Activated CD4-positive, alpha-beta T cell treated with anti-CD3 and anti-CD28 coated beads, Interleukin-2, amount 10 ng/mL, durations not matched to agents 7 days and 5 days (primary cell): ENCODE data around the gene AGBL3. TPM values are rescaled to one million over a fixed set of nuclear protein-coding genes. Genes with fewer than 3 reads are reported as not detected.
A peak's percentile ranks its signal among the peaks of the same experiment; 100 is the strongest.

Source experiments
- CTCF ChIA-PET: fragments of 350-600 bp; sonication (Branson Sonifier 250); formaldehyde crosslinking; loops from one replicate; lab custom pipeline; 2021; ENCODE audit warnings: antibody characterized with exemption; lab: Charles Lee
- POLR2A ChIA-PET: fragments of 350-600 bp; sonication (Branson Sonifier 250); formaldehyde crosslinking; loops from one replicate; lab custom pipeline; 2021; ENCODE audit warnings: antibody characterized with exemption; lab: Charles Lee
- DNase-seq: peaks from one replicate; pipeline ENCODE4 v3.0.0-alpha.2; 2020
- H3K27ac Mint-ChIP-seq: one replicate; pipeline ENCODE4 v1.8.0; 2021; ENCODE audit warnings: mild to moderate bottlenecking, moderate library complexity, mixed read lengths
- H3K27me3 Mint-ChIP-seq: one replicate; pipeline ENCODE4 v1.8.0; 2021; ENCODE audit warnings: mixed read lengths
- H3K36me3 Mint-ChIP-seq: one replicate; pipeline ENCODE4 v1.8.0; 2021; ENCODE audit warnings: low read depth, mixed read lengths
- H3K4me1 Mint-ChIP-seq: one replicate; pipeline ENCODE4 v1.8.0; 2021; ENCODE audit warnings: mixed read lengths
- H3K4me3 Mint-ChIP-seq: one replicate; pipeline ENCODE4 v1.8.0; 2021; ENCODE audit warnings: mild to moderate bottlenecking, moderate library complexity, mixed read lengths
- H3K9me3 Mint-ChIP-seq: one replicate; pipeline ENCODE4 v1.8.0; 2021; ENCODE audit warnings: mixed read lengths
- total RNA-seq, 2 experiments: library from RNA; stranded (reverse); gene quantifications; one replicate each; pipeline ENCODE4 v1.2.3, GENCODE V29; 2021

AGBL3 gene
- total RNA-seq, 2 experiments from 2014 or later, result 1.9 TPM

DNA sequence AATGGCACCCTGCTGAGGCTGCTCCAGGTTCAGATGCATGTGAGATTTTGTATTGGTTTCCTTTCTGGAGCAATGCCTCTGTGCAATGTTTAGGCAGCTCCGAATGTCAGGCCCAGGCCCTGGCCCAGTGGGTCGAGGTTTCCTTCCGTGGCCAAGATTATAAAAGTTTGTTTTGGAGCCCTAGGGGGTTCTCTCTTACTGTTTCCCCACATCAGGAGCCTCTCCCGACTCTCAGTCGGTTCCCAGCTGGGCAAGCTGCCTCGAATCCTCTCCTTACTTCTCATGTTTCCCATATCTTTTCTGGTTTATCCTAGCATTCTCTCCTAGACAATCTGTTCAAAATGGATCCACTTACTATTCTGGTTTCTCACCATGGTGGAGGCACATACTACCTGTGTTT is 172.6 kb downstream of the AGBL3 start:
- H3K27me3 Mint-ChIP-seq, result no peaks in the 10 kb centered on the region
- POLR2A ChIA-PET, result no interaction called here
- H3K4me1 Mint-ChIP-seq, result peaks cover 44% of the 10 kb centered on the region
- no peak overlapping the region for H3K4me3 Mint-ChIP-seq
- no peak for DNase-seq
- peaks cover 88% of the 10 kb centered on the region for H3K36me3 Mint-ChIP-seq
- H3K27ac Mint-ChIP-seq, result no peak overlapping the region
- H3K9me3 Mint-ChIP-seq, result peaks cover 54% of the 10 kb centered on the region
- CTCF ChIA-PET, result interaction anchor here (1.3 to 2.8 kb wide), 4 partner anchors 10 to 173 kb away, joined by 3 to 12 read pairs (median 10); partner anchors contain the start of genes AGBL3, CYREN and TMEM140

DNA sequence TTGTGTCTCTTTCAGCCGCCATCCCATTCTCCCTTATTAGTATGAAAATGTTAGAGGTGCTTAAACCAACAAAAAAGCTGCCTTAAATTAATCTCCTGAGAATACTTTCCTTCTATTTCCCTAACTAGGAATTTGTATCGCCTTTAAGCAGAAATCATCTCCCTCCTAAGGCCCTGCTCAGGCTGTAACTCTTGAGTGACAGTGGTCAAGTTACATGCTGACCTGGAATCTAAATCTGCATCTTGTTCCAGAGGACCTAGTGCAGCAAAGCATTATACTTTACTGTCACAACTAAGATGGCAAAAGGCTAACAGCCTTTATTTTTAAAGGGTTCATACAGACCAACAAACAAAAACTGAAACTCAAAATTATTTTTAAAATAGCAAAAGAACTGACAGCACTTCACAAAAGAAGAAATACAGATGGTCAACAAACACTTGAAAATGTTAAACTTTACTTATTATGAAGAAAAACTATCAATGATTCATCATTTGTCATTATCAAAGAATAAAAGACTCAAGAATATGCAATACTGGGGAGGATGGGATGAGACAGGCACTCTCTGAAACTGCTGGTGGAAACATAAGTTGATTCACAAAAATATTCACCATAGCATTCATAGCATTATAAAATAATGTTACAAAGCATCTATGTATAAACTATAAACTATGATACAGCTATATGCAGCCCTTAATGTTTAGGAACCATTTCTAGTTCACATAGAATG is 173.2 kb downstream of the AGBL3 start:
- Mint-ChIP-seq H3K9me3 (peaks cover 47% of the 10 kb centered on the region), H3K4me3 (no peak overlapping the region), H3K27me3 (no peaks in the 10 kb centered on the region), H3K27ac (peak overlapping the region; percentile 73), H3K36me3 (peaks cover 85% of the 10 kb centered on the region), H3K4me1 (peaks cover 37% of the 10 kb centered on the region)
- DNase-seq, result no peak
- ChIA-PET CTCF (interaction anchor here (1.2 to 2.2 kb wide), 4 partner anchors 10 to 173 kb away, joined by 3 to 9 read pairs (median 6); partner anchors contain the start of genes AGBL3 and TMEM140), POLR2A (no interaction called here)

DNA sequence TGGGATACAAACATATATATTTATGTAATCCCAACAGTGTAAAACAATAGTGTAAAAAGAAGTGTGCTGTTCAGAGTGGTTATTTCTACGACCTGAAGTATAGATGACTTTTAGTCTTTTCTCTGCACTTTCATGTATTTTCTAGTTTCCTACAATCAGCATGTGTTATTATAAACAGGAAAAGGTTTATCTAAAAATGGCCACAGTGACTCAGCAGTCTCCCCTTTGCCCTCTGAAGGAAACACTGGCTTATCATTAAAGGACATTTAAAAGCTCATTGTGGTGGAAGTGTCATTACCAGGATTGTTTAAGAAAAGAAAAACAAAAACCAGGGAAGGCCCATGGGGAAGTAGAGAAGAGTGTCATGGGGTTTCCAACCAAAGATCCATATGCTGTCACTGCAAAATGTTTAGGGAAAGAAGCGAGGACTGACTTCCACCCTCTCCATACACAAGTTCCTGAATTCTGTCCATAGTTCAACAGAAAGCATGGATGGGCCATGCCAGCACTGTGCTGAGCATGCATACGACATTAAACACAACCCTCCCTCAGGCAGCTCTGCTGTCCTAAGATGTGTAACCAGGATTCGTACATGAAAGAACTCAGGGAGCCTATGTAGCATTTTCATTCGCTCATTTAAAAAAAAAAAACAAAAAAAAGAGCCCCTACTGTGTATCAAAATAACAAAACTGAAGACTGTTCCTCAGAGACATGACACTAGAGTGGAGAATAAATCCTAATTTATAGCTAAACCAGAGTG is 174.0 kb downstream of the AGBL3 start:
- CTCF ChIA-PET, result interaction anchor here (0.7 to 2.2 kb wide), 8 partner anchors 9 to 436 kb away, joined by 3 to 9 read pairs (median 4); partner anchors contain the start of genes AGBL3, CYREN and TMEM140
- Mint-ChIP-seq H3K27me3 (no peaks in the 10 kb centered on the region), H3K27ac (peak overlapping the region; percentile 73), H3K4me3 (no peak overlapping the region), H3K9me3 (peaks cover 40% of the 10 kb centered on the region), H3K4me1 (peaks cover 36% of the 10 kb centered on the region), H3K36me3 (peaks cover 84% of the 10 kb centered on the region)
- DNase-seq, result no peak
- POLR2A ChIA-PET, result no interaction called here

DNA sequence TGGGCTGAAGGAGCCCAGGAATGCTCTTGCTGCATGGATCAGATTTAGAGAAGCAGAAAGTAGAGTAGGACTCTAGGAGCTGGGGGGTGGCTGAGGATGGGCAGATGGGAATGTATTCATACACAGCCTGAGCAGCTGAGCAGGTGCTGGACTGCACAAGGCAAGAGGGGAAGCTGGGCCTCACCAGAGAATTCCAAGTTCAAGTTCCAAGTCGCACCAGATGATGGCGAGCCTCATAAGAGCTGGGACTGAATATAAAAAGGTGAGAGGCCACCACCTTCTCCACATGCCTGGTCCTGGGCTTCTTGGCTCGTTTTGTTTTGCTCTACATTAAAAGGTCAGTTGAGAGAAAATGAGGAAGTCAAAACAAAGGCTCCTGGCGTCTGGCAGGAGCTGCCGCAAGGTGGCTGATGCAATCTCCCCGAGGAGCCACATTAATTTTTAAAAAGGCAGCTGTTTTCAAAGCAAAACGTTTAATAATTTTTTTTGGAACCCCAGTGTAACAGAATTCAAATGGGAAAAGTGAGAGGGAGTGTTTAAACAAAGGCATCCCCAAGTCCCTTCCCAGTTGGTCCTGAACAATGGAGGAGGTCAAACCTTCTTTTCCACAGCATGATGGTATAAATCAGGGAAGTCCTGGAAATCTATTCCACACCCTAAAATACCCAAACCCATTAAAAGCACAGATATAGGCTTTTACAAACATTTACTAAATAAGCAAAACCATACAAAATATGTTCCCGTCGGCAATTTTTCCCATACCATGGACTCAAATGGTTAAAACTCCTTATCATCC is 174.7 kb downstream of the AGBL3 start:
- ChIA-PET POLR2A (interaction anchor here (0.6 kb wide), 1 partner anchor 243 kb away, joined by 3 read pairs; no protein-coding TSS in a partner anchor), CTCF (interaction anchor here (0.7 to 2.2 kb wide), 7 partner anchors 8 to 436 kb away, joined by 3 to 9 read pairs (median 4); partner anchors contain the start of genes AGBL3 and CYREN)
- Mint-ChIP-seq H3K27ac (peak overlapping the region; percentile 73), H3K27me3 (no peaks in the 10 kb centered on the region), H3K4me3 (no peak overlapping the region), H3K4me1 (peaks cover 42% of the 10 kb centered on the region), H3K36me3 (peaks cover 83% of the 10 kb centered on the region), H3K9me3 (peaks cover 33% of the 10 kb centered on the region)
- no peak for DNase-seq

DNA sequence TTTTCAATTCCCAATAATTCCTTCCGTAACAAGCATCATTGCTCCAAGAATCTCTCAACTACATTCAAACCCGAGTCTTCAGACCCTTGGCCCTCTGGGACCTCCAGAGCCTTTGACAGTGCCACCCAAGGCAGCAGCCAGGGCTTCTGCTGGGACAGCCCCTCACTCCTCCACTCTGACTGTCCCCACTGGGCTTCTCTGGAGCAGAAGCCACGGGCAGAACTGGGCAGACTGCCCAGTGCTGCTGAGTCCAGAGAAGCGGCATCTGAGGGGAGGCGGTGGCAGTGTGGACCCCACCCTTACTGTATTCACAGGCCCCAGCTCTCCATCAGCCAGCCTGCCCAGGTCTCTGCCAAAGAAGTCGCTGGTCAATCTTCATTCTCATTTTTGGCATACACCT is 175.4 kb downstream of the AGBL3 start:
- Mint-ChIP-seq H3K9me3 (peaks cover 28% of the 10 kb centered on the region), H3K36me3 (peaks cover 83% of the 10 kb centered on the region), H3K4me3 (no peak overlapping the region), H3K27me3 (no peaks in the 10 kb centered on the region), H3K27ac (no peak overlapping the region), H3K4me1 (peaks cover 44% of the 10 kb centered on the region)
- DNase-seq, result no peak
- POLR2A ChIA-PET, result interaction anchor here (0.6 kb wide), 1 partner anchor 244 kb away, joined by 3 read pairs; no protein-coding TSS in a partner anchor
- CTCF ChIA-PET, result interaction anchor here (1.4 to 2.2 kb wide), 2 partner anchors 12 to 18 kb away, joined by 4 to 7 read pairs; no protein-coding TSS in a partner anchor

DNA sequence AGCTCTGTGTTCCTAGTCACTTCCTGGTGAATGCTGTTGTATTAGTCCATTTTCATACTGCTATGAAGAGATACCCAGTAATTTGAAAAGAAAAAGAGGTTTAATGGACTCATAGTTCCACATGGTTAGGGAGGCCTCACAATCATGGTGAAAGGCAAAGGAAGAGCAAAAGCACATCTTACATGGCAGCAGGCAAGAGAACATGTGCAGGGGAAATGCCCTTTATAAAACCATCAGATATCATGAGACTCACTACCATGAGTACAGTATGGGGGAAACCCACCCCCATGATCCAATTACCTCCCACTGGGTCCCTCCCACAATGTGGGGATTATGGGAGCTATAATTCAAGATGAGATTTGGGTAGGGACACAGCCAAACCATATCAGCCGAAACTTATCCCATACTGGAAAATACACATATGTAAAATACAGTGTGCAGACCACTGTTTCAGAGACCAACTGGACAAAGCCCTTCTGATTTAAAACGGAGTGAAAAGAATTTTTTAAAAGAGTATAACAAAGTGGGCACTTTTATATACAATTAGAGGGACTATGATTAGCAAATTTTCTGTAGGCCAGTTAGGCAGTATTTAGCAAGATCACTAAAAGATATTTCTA is 176.2 kb downstream of the AGBL3 start:
- POLR2A ChIA-PET, result no interaction called here
- H3K4me1 Mint-ChIP-seq, result peaks cover 49% of the 10 kb centered on the region
- H3K27me3 Mint-ChIP-seq, result no peaks in the 10 kb centered on the region
- no peak for DNase-seq
- H3K27ac Mint-ChIP-seq, result no peak overlapping the region
- peaks cover 83% of the 10 kb centered on the region for H3K36me3 Mint-ChIP-seq
- CTCF ChIA-PET, result no interaction called here
- peaks cover 20% of the 10 kb centered on the region for H3K9me3 Mint-ChIP-seq
- no peak overlapping the region for H3K4me3 Mint-ChIP-seq

DNA sequence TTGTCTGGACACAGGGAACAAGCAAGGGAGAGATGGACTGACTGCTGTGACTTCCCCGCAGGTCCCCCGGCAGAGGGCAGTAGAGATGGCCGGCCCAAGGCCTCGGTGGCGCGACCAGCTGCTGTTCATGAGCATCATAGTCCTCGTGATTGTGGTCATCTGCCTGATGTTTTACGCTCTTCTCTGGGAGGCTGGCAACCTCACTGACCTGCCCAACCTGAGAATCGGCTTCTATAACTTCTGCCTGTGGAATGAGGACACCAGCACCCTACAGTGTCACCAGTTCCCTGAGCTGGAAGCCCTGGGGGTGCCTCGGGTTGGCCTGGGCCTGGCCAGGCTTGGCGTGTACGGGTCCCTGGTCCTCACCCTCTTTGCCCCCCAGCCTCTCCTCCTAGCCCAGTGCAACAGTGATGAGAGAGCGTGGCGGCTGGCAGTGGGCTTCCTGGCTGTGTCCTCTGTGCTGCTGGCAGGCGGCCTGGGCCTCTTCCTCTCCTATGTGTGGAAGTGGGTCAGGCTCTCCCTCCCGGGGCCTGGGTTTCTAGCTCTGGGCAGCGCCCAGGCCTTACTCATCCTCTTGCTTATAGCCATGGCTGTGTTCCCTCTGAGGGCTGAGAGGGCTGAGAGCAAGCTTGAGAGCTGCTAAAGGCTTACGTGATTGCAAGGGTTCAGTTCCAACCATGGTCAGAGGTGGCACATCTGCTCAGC is 178.2 kb downstream of the AGBL3 start:
- ChIA-PET CTCF (interaction anchor here (1.3 to 3.0 kb wide), 4 partner anchors 8 to 178 kb away, joined by 4 to 10 read pairs (median 6); partner anchors contain the start of genes AGBL3 and TMEM140), POLR2A (no interaction called here)
- Mint-ChIP-seq H3K9me3 (peaks cover 17% of the 10 kb centered on the region), H3K36me3 (peaks cover 86% of the 10 kb centered on the region), H3K4me3 (no peak overlapping the region), H3K27me3 (no peaks in the 10 kb centered on the region), H3K27ac (peak overlapping the region; percentile 50), H3K4me1 (peaks cover 59% of the 10 kb centered on the region)
- no peak for DNase-seq

DNA sequence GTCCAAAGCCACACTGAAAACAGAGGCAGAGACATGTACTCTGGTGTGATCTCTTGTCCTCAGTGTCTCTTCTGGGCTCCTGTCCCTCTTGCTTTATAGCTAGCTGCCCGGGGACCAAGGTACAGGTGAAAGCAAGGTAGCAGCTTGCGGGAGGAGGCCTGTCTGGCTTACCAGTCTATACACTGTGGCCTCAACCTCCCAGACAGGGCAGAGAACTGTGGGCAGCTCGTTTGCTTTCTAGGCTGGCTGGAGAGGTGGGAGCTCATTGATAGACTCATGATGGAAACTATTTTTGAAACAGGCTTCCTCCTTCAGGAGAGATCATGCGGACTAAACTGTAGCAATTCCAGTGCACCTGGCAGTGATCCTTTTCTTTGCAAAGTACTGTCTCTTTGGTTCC is 179.6 kb downstream of the AGBL3 start:
- no peak overlapping the region for H3K27ac Mint-ChIP-seq
- H3K4me1 Mint-ChIP-seq, result peaks cover 52% of the 10 kb centered on the region
- POLR2A ChIA-PET, result interaction anchor here (1.0 kb wide), 1 partner anchor 214 kb away, joined by 3 read pairs; no protein-coding TSS in a partner anchor
- peaks cover 79% of the 10 kb centered on the region for H3K36me3 Mint-ChIP-seq
- no peak overlapping the region for H3K4me3 Mint-ChIP-seq
- no peak for DNase-seq
- no peaks in the 10 kb centered on the region for H3K27me3 Mint-ChIP-seq
- H3K9me3 Mint-ChIP-seq, result peaks cover 17% of the 10 kb centered on the region
- CTCF ChIA-PET, result interaction anchor here (1.3 to 3.0 kb wide), 2 partner anchors 9 to 18 kb away, joined by 5 to 10 read pairs; partner anchors contain the start of gene TMEM140

DNA sequence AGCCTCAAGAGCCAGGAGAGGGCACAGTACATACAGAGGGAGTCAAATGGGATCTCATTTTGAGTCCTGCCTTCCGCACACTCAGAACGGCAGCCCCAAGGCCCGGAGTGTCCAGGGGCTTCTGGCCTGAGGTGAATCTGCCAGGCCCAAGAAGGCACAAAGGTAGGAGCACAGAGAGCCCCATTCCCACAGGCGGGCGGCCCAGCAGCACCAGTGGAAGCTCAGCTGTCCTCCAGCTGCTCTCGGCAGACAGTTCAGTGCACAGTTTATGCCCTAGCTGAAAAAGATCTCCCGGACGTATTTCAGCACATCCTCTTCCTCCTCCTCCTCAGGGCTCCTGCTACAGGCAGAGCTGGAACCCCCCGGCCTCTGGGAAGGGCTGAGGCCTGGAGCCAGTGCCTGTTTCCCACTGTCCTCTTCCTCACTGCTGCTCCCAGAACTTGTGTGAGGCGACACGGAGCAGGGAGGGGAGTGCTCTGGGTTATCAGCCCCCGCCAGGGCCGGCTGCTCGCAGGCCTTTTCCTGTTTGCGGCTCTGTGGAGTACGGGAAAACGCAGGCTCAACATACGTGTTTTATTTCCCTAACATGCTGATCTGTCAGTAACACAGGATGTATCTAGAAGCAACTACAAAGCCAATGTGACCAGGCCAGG is 180.2 kb downstream of the AGBL3 start:
- peaks cover 73% of the 10 kb centered on the region for H3K36me3 Mint-ChIP-seq
- CTCF ChIA-PET, result interaction anchor here (3.0 kb wide), 1 partner anchor 19 kb away, joined by 10 read pairs; the partner anchor contains the start of gene TMEM140

DNA sequence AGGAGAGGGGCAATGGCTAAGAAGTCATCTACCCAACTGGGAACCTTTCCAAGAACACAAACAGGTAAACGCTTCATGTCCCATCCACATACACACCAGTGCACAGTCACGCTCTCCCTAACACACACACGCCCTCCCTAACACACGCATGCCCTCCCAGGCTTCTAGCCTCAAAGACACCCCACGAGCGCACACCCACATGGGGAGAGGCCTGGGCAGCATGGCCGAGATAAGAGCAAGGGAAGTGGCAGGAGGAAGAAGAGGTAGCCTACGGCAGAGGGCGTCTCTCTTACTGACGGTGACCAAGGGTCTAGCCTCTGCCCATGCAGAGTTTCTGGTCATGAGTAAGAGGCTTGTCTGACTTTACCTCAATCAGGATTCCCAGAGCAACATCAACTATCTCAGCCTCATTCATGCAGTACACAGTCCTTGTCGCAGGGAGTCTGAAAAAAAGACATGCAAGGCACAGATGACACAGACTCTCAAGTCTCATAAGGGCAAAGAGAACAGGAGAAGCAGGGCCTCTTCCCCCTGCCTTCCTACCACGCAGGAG is 181.1 kb downstream of the AGBL3 start:
- no peak for DNase-seq
- Mint-ChIP-seq H3K4me1 (peaks cover 56% of the 10 kb centered on the region), H3K27me3 (no peaks in the 10 kb centered on the region), H3K9me3 (peaks cover 6% of the 10 kb centered on the region), H3K4me3 (no peak overlapping the region), H3K27ac (peak overlapping the region; percentile 77), H3K36me3 (peaks cover 64% of the 10 kb centered on the region)
- POLR2A ChIA-PET, result no interaction called here
- CTCF ChIA-PET, result interaction anchor here (0.9 to 2.5 kb wide), 2 partner anchors 11 to 181 kb away, joined by 3 to 10 read pairs; partner anchors contain the start of gene AGBL3

More for the DNA sequence above, 180.2 kb downstream of the AGBL3 start:
- Mint-ChIP-seq H3K27ac (peak overlapping the region; percentile 64), H3K27me3 (no peaks in the 10 kb centered on the region), H3K4me3 (no peak overlapping the region), H3K4me1 (peaks cover 51% of the 10 kb centered on the region), H3K9me3 (peaks cover 16% of the 10 kb centered on the region)
- POLR2A ChIA-PET, result interaction anchor here (1.0 kb wide), 1 partner anchor 215 kb away, joined by 3 read pairs; no protein-coding TSS in a partner anchor
- no peak for DNase-seq
